ENCODE results near the gene WDR62. TPM values are rescaled to one million over a fixed set of nuclear protein-coding genes. Genes with fewer than 3 reads are reported as not detected.
A peak's percentile ranks its signal among the peaks of the same experiment; 100 is the strongest.
"Not testable (repeated sequence)": the region's sequence is repeated elsewhere in the genome, so short reads cannot be mapped to it uniquely, and the experiment has no call there.

Gene WDR62
- total RNA-seq, 1 experiment from 2014 or later, result 24.5 TPM

GRCh38 chr19:36032251-36033104 is 22.2 kb upstream of the WDR62 start, which contains the start of gene CLIP3:
Gene CLIP3 (minus strand): TSS chr19:36032873. CDS start chr19:36032357, 516 bp downstream.
- DNase-seq (ENCODE audit: low spot score), result peak; percentile 65

- no peak for DNase-seq (ENCODE audit: low spot score)
Measured at GRCh38 chr19:36040495-36040894, 14.2 kb upstream of the WDR62 start.

- not testable (repeated sequence) for DNase-seq (ENCODE audit: low spot score)
Measured at GRCh38 chr19:36041092-36041491, 13.6 kb upstream of the WDR62 start.

- DNase-seq (ENCODE audit: low spot score), result peak; percentile 83
Measured at GRCh38 chr19:36041831-36042230, 12.9 kb upstream of the WDR62 start.

- DNase-seq (ENCODE audit: low spot score), result no peak
Measured at GRCh38 chr19:36043952-36044351, 10.7 kb upstream of the WDR62 start.

GRCh38 chr19:36046443-36047050 is 8.2 kb upstream of the WDR62 start:
- no peak for DNase-seq (ENCODE audit: low spot score)

- no peak for DNase-seq (ENCODE audit: low spot score)
Measured at GRCh38 chr19:36047835-36048234, 6.9 kb upstream of the WDR62 start.

- peak; percentile 31 for DNase-seq (ENCODE audit: low spot score)
Measured at GRCh38 chr19:36049080-36049698, 5.5 kb upstream of the WDR62 start.

- DNase-seq (ENCODE audit: low spot score), result no peak
Measured at GRCh38 chr19:36051236-36051635, 3.5 kb upstream of the WDR62 start.

- no peak for DNase-seq (ENCODE audit: low spot score)
Measured at GRCh38 chr19:36051637-36052036, 3.1 kb upstream of the WDR62 start.

GRCh38 chr19:36054119-36054732 is 471 bp upstream of the WDR62 start, which contains the start of gene THAP8:
Gene THAP8 (minus strand): TSS chr19:36054285. CDS start chr19:36054217, 68 bp downstream.
- DNase-seq (ENCODE audit: low spot score), result peak; percentile 99

GRCh38 chr19:36058481-36059179 is 3.9 kb downstream of the WDR62 start:
- DNase-seq (ENCODE audit: low spot score), result no peak

- DNase-seq (ENCODE audit: low spot score), result no peak
Measured at GRCh38 chr19:36059180-36059910, 4.6 kb downstream of the WDR62 start.

- peak; percentile 51 for DNase-seq (ENCODE audit: low spot score)
Measured at GRCh38 chr19:36060430-36060829, 5.7 kb downstream of the WDR62 start.

GRCh38 chr19:36061367-36061766 is 6.7 kb downstream of the WDR62 start:
- no peak for DNase-seq (ENCODE audit: low spot score)

GRCh38 chr19:36064826-36065225 is 10.1 kb downstream of the WDR62 start:
- DNase-seq (ENCODE audit: low spot score), result no peak

- DNase-seq (ENCODE audit: low spot score), result no peak
Measured at GRCh38 chr19:36067681-36068080, 13.0 kb downstream of the WDR62 start.

- DNase-seq (ENCODE audit: low spot score), result not testable (repeated sequence)
Measured at GRCh38 chr19:36068810-36069499, 14.3 kb downstream of the WDR62 start.

- no peak for DNase-seq (ENCODE audit: low spot score)
Measured at GRCh38 chr19:36072081-36072480, 17.4 kb downstream of the WDR62 start.
